HepG2 (cell line): Measurements from ENCODE around the gene RAB38. TPM values are rescaled to one million over a fixed set of nuclear protein-coding genes. Genes with fewer than 3 reads are reported as not detected.

ENCODE experiments used
- ATAC-seq: fragments of 200-7000 bp; cut with Tn5 transposase; 3 replicates; pipeline ENCODE4 v1.9.1; 2020; ENCODE audit warnings: mild to moderate bottlenecking, moderate library complexity
- BruUV-seq: library from RNA; stranded (reverse); fragments of 400-500 nt; replicated peaks from 2 replicates; lab custom pipeline; 2021; lab: Mats Ljungman, UMichigan
- CTCF ChIA-PET: fragments of 300-600 bp; formaldehyde crosslinking; extraction: SDS; loops from one replicate; lab custom pipeline; 2021; ENCODE audit warnings: low total read pairs, inconsistent platforms, low intra/inter-chr PET ratio; lab: Yijun Ruan, JAX
- POLR2A ChIA-PET: fragments of 350-600 bp; sonication (Branson Sonifier 250); formaldehyde crosslinking; loops from one replicate; lab custom pipeline; 2020; ENCODE audit warnings: antibody characterized with exemption, inconsistent platforms; lab: Yijun Ruan, JAX
- DNase-seq: peaks from one replicate; pipeline ENCODE4 v3.0.0-alpha.2; 2015; ENCODE audit warnings: low spot score
- FAIRE-seq: peaks from 3 replicates; lab custom pipeline; 2011; peaks lifted over from hg19 to GRCh38; lab: Jason Lieb, UNC
- H2AFZ ChIP-seq: one replicate; pipeline ENCODE4 v1.6.1; 2011; ENCODE audit warnings: low read length, inconsistent platforms
- H3K27ac ChIP-seq: fragments of 300-600 bp; 3 replicates; pipeline ENCODE4 v1.8.0; 2011; ENCODE audit warnings: mixed run types, mild to moderate bottlenecking, mixed read lengths, low read length, inconsistent platforms; ENCODE audit not compliant: insufficient read depth; ENCODE audit errors: extremely low read length
- H3K27me3 ChIP-seq, 2 experiments: fragments of 200-600 bp in 1 of 2; 2 replicates in 1 of 2; 3 replicates in 1 of 2; pipeline versions ENCODE4 v1.6.0 to v1.8.0; 2011; ENCODE audit warnings: low read length in 2 of 2, mild to moderate bottlenecking in 2 of 2, moderate library complexity in 2 of 2, inconsistent platforms in 1 of 2; ENCODE audit not compliant: insufficient read depth in 2 of 2, control insufficient read depth in 1 of 2
- H3K36me3 ChIP-seq, 2 experiments: fragments of 200-600 bp in 1 of 2; replicated peaks in 1 of 2; 2 replicates in 1 of 2; 3 replicates in 1 of 2; pipeline versions ENCODE4 v1.5.1 to v1.8.0; 2011; ENCODE audit warnings: low read length in 2 of 2, inconsistent platforms in 1 of 2; ENCODE audit not compliant: insufficient read depth in 2 of 2, control insufficient read depth in 1 of 2
- H3K4me1 ChIP-seq: 2 replicates; pipeline ENCODE4 v1.5.1; 2012; ENCODE audit warnings: low read length, inconsistent platforms; ENCODE audit not compliant: insufficient read depth
- H3K4me2 ChIP-seq: 2 replicates; pipeline ENCODE4 v1.6.0; 2011; ENCODE audit warnings: low read depth, low read length, inconsistent platforms
- H3K4me3 ChIP-seq, 3 experiments: fragments of 200-600 bp in 1 of 3; sonication (generic), shearing (Covaris generic) in 1 of 3; replicated peaks in 1 of 3; 2 replicates each; pipeline ENCODE4 v1.5.1; 2011 to 2016; ENCODE audit warnings: low read length in 3 of 3, inconsistent platforms in 2 of 3, low read depth in 2 of 3, mild to moderate bottlenecking in 2 of 3, control low read depth in 1 of 3, mixed read lengths in 1 of 3; ENCODE audit not compliant: insufficient read depth in 1 of 3
- H3K79me2 ChIP-seq: one replicate; pipeline ENCODE4 v1.6.1; 2011; ENCODE audit warnings: low read length, inconsistent platforms; ENCODE audit not compliant: insufficient read depth
- H3K9ac ChIP-seq: 2 replicates; pipeline ENCODE4 v1.6.0; 2011; ENCODE audit warnings: mild to moderate bottlenecking, low read depth, low read length, inconsistent platforms; ENCODE audit not compliant: insufficient read depth
- H3K9me3 ChIP-seq: 2 replicates; pipeline ENCODE4 v1.5.1; 2012; ENCODE audit warnings: mild to moderate bottlenecking, low read length
- H4K20me1 ChIP-seq: 2 replicates; pipeline ENCODE4 v1.6.0; 2011; ENCODE audit warnings: inconsistent platforms, mild to moderate bottlenecking, low read length, moderate library complexity; ENCODE audit not compliant: insufficient read depth
- HDAC6 ChIP-seq: fragments of 200-600 bp; sonication (generic); IDR thresholded peaks from 2 replicates; pipeline ENCODE4 v1.7.0; 2017; ENCODE audit warnings: mild to moderate bottlenecking, antibody characterized with exemption, low read length, low read depth
- KDM4B ChIP-seq: sonication (generic); formaldehyde crosslinking; IDR thresholded peaks from 2 replicates; pipeline ENCODE4 v1.4.0; 2020; ENCODE audit warnings: missing genetic modification reagents
- KLF6 ChIP-seq: IDR thresholded peaks from 2 replicates; pipeline ENCODE4 v1.8.0; 2016; ENCODE audit warnings: missing biosample characterization, missing genetic modification reagents
- NFYB ChIP-seq: sonication (generic); formaldehyde crosslinking; IDR thresholded peaks from 2 replicates; pipeline ENCODE4 v1.4.0; 2020; ENCODE audit warnings: missing genetic modification reagents
- ZNF496 ChIP-seq: sonication (generic); formaldehyde crosslinking; IDR thresholded peaks from 2 replicates; pipeline ENCODE4 v1.8.1; 2023; ENCODE audit warnings: mild to moderate bottlenecking, moderate library complexity, missing genetic modification reagents; ENCODE audit not compliant: insufficient replicate concordance
- ZNF629 ChIP-seq: sonication (generic); formaldehyde crosslinking; conservative IDR thresholded peaks from 2 replicates; pipeline ENCODE4 v1.5.0; 2020; ENCODE audit warnings: missing genetic modification reagents
- ZNF703 ChIP-seq: sonication (generic); formaldehyde crosslinking; IDR thresholded peaks from 2 replicates; pipeline ENCODE4 v1.5.1; 2020; ENCODE audit warnings: missing genetic modification reagents, mild to moderate bottlenecking, moderate library complexity, borderline replicate concordance
- ZNF878 ChIP-seq: sonication (generic); formaldehyde crosslinking; IDR thresholded peaks from 2 replicates; pipeline ENCODE4 v1.8.1; 2023; ENCODE audit warnings: mild to moderate bottlenecking, missing genetic modification reagents, moderate library complexity
- WGBS: methylation state at CpG from one replicate; pipeline ENCODE4 v1.1.6; 2017; ENCODE audit warnings: low lambda C conversion rate; 5-methylcytosine and 5-hydroxymethylcytosine counted together
- in situ Hi-C: cut with HindIII; loops from 2 replicates; pipeline ENCODE4 v1.10.0; 2017; ENCODE audit warnings: low pct_unique_long_range_greater_than_20kb; ENCODE audit not compliant: extremely low pct_ligation_motif_present
- intact Hi-C: fragments of 100-400 bp; cut with micrococcal nuclease; formaldehyde crosslinking; loops from one replicate; pipeline ENCODE4 v1.10.0; 2022; ENCODE audit not compliant: unreplicated experiment
- polyA plus RNA-seq, 8 experiments: library from polyadenylated mRNA; depleted of rRNA in 3 of 8; stranded (reverse) in 7 of 8; unstranded in 1 of 8; fragments of >200 nt; fragmentation: Illumina TruSeq in 4 of 8; extraction: Trizol in 4 of 8; gene quantifications; 2 replicates each; pipeline versions ENCODE4 v1.2.1 to v1.2.3, GENCODE V29; 2011 to 2016; ENCODE audit warnings: low read depth in 4 of 8, missing spikeins in 1 of 8, mixed read lengths in 1 of 8; ENCODE audit not compliant: insufficient read depth in 1 of 8
- total RNA-seq, 5 experiments: library from RNA; depleted of rRNA; stranded (reverse); fragments of >200 nt; fragmentation: Illumina TruSeq; extraction: Trizol; gene quantifications; 2 replicates each; pipeline ENCODE4 v1.2.3, GENCODE V29; 2016; ENCODE audit warnings: low read depth in 1 of 5
- TF ChIP-seq, protein P1 (sequence below): IDR thresholded peaks from 2 replicates; pipeline ENCODE4 v1.6.1; 2012; ENCODE audit warnings: low read depth, low read length, improper control_type of control experiment
- TF ChIP-seq, protein P2 (sequence below): sonication (generic); formaldehyde crosslinking; IDR thresholded peaks from one replicate; pipeline ENCODE4 v1.5.1; 2020; ENCODE audit warnings: mild to moderate bottlenecking, missing genetic modification reagents; ENCODE audit errors: not compliant biosample characterization

The RAB38 gene
- total and polyA plus RNA-seq, 2 of the 13 experiments (the other 11 are each of a cell fraction or from before 2014, with no cell fraction given), result 0.13 to 0.30 TPM

DNA sequence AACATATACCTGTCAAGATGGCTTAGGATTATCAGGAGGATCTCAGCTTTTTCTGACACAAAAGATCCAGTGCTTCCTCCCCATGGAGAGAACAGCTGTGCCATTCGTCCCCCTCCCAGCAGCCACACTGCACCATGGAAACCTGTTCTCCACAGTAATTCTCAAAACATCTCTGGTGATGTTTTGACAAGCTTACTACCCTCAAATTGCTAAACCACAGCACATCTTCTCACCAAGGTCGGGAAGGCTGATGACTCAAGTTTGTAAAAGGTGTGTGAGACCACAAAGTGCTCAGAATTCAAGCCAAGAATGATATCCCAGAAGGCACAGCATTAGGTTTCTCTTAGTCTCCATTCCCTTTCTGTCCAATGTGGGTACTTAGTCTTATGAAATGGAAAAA, 3.9 kb upstream of the RAB38 start (continued):
- TF ChIP-seq, protein P1, sequence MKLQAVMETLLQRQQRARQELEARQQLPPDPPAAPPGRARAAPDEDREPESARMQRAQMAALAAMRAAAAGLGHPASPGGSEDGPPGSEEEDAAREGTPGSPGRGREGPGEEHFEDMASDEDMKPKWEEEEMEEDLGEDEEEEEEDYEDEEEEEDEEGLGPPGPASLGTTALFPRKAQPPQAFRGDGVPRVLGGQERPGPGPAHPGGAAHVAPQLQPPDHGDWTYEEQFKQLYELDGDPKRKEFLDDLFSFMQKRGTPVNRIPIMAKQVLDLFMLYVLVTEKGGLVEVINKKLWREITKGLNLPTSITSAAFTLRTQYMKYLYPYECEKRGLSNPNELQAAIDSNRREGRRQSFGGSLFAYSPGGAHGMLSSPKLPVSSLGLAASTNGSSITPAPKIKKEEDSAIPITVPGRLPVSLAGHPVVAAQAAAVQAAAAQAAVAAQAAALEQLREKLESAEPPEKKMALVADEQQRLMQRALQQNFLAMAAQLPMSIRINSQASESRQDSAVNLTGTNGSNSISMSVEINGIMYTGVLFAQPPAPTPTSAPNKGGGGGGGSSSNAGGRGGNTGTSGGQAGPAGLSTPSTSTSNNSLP, result no peak
- TF ChIP-seq ZNF703 (CRISPR knock-in tag) (no peak), KLF6 (CRISPR knock-in tag) (no peak), HDAC6 (no peak), ZNF496 (CRISPR knock-in tag) (no peak)

DNA sequence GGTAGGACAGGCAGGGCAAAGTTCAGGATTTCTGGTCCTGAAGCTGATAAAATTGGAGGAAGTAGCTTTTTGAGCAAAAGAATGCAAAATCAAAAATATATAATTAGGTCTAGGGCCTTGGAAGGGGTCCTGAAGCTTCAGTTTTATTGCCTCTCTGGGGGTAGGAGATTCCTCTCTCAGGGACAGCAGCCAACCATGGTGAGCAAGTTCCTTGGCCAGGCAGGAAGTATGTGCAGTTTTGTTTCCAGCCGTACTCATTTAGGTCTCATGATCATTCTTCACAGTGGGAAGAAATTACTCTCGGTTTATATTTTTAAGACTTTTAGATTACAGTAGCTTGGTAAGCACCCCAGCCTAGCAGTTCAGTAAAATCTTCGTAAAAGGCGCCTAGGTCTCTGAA, 2.9 kb upstream of the RAB38 start:
- FAIRE-seq, result no peak
- Histone ChIP-seq H3K4me3 (no peak overlapping the region), H3K36me3 (no peaks in the 10 kb centered on the region), H2AFZ (no peak overlapping the region), H3K27ac (no peak overlapping the region), H3K4me1 (no peaks in the 10 kb centered on the region), H3K27me3 (no peaks in the 10 kb centered on the region), H4K20me1 (no peaks in the 10 kb centered on the region), H3K9me3 (no peaks in the 10 kb centered on the region), H3K79me2 (no peaks in the 10 kb centered on the region), H3K4me2 (no peak overlapping the region), H3K9ac (no peak overlapping the region)
- no peak for ATAC-seq
- DNase-seq, result no peak
- intact Hi-C loops (no loop called here), in situ Hi-C loops (no loop called here)
- no TSS peak for BruUV-seq
- POLR2A ChIA-PET, result no interaction called here
- 0% methylated on average over 3 of the region's 4 CpGs for WGBS
- CTCF ChIA-PET, result no interaction called here
- TF ChIP-seq ZNF629 (CRISPR knock-in tag), result no peak
- TF ChIP-seq NFYB (CRISPR knock-in tag), result no peak
- no peak for TF ChIP-seq ZNF878 (CRISPR knock-in tag)
- TF ChIP-seq, protein P2, sequence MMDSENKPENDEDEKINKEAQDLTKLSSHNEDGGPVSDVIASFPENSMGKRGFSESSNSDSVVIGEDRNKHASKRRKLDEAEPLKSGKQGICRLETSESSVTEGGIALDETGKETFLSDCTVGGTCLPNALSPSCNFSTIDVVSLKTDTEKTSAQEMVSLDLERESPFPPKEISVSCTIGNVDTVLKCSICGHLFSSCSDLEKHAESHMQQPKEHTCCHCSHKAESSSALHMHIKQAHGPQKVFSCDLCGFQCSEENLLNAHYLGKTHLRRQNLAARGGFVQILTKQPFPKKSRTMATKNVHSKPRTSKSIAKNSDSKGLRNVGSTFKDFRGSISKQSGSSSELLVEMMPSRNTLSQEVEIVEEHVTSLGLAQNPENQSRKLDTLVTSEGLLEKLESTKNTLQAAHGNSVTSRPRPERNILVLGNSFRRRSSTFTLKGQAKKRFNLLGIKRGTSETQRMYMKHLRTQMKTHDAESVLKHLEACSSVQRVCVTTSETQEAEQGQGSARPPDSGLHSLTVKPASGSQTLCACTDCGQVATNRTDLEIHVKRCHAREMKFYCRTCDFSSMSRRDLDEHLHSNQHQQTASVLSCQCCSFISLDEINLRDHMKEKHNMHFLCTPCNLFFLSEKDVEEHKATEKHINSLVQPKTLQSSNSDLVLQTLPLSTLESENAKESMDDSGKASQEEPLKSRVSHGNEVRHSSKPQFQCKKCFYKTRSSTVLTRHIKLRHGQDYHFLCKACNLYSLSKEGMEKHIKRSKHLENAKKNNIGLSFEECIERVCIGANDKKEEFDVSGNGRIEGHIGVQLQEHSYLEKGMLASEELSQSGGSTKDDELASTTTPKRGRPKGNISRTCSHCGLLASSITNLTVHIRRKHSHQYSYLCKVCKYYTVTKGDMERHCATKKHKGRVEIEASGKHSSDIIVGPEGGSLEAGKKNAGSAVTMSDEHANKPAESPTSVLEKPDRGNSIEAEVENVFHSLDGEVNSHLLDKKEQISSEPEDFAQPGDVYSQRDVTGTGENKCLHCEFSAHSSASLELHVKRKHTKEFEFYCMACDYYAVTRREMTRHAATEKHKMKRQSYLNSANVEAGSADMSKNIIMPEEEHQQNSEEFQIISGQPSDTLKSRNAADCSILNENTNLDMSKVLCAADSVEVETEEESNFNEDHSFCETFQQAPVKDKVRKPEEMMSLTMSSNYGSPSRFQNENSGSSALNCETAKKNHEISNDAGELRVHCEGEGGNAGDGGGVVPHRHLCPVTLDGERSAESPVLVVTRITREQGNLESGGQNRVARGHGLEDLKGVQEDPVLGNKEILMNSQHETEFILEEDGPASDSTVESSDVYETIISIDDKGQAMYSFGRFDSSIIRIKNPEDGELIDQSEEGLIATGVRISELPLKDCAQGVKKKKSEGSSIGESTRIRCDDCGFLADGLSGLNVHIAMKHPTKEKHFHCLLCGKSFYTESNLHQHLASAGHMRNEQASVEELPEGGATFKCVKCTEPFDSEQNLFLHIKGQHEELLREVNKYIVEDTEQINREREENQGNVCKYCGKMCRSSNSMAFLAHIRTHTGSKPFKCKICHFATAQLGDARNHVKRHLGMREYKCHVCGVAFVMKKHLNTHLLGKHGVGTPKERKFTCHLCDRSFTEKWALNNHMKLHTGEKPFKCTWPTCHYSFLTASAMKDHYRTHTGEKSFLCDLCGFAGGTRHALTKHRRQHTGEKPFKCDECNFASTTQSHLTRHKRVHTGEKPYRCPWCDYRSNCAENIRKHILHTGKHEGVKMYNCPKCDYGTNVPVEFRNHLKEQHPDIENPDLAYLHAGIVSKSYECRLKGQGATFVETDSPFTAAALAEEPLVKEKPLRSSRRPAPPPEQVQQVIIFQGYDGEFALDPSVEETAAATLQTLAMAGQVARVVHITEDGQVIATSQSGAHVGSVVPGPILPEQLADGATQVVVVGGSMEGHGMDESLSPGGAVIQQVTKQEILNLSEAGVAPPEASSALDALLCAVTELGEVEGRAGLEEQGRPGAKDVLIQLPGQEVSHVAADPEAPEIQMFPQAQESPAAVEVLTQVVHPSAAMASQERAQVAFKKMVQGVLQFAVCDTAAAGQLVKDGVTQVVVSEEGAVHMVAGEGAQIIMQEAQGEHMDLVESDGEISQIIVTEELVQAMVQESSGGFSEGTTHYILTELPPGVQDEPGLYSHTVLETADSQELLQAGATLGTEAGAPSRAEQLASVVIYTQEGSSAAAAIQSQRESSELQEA (CRISPR knock-in tag), result no peak
- no peak for TF ChIP-seq KDM4B (CRISPR knock-in tag)
